Peyer's patch (tissue), 4 donors: ENCODE data around the gene TMEM163. TPM values are rescaled to one million over a fixed set of nuclear protein-coding genes. Genes with fewer than 3 reads are reported as not detected.

Source experiments
- DNase-seq, 3 donors: peaks; one replicate each; pipeline ENCODE4 v3.0.0-alpha.2; 2017 to 2019
- H3K27ac ChIP-seq, 4 donors: fragments of 200-600 bp; sonication (generic); one replicate each; pipeline ENCODE4 v1.5.1; 2016 to 2019
- H3K27me3 ChIP-seq, 2 donors: fragments of 200-600 bp; sonication (generic); one replicate each; pipeline ENCODE4 v1.5.1; 2019
- H3K36me3 ChIP-seq, 3 donors: fragments of 200-600 bp; sonication (generic); one replicate each; pipeline ENCODE4 v1.5.1; 2016 to 2019
- H3K4me1 ChIP-seq, 4 donors: fragments of 200-600 bp; sonication (generic); one replicate each; pipeline ENCODE4 v1.5.1; 2016 to 2019
- H3K4me3 ChIP-seq, 4 donors: fragments of 200-600 bp; sonication (generic); 1 replicate in 3 of 4; 2 replicates in 1 of 4; pipeline ENCODE4 v1.5.1; 2016 to 2019; ENCODE audit warnings: mild to moderate bottlenecking in 1 of 4
- H3K9me3 ChIP-seq, 4 donors: fragments of 200-600 bp; sonication (generic); one replicate each; pipeline ENCODE4 v1.5.1; 2016 to 2019; ENCODE audit warnings: mild to moderate bottlenecking in 1 of 4
- POLR2A ChIP-seq, 2 donors: fragments of 450-650 bp; IDR thresholded peaks; one replicate each; pipeline ENCODE4 v1.5.1; 2017; ENCODE audit warnings: antibody characterized with exemption in 2 of 2, mild to moderate bottlenecking in 2 of 2, moderate library complexity in 2 of 2
- total RNA-seq, 4 donors: library from RNA; depleted of rRNA; stranded (reverse); fragments of >200 nt; gene quantifications; one replicate each; pipeline ENCODE4 v1.1.0, GENCODE V29; 2016
- TF ChIP-seq, protein P1 (sequence below), 6 experiments: fragments of 450-650 bp in 4 of 6; fragments of 200-600 bp in 2 of 6; sonication (generic) in 1 of 6; IDR thresholded peaks; one replicate each; pipeline ENCODE4 v1.5.1; 2017 to 2019; ENCODE audit warnings: antibody characterized with exemption in 6 of 6, mild to moderate bottlenecking in 3 of 6, moderate library complexity in 1 of 6

TMEM163 gene
- total RNA-seq, 4 donors from 2014 or later, result 1.7 TPM; not detected in 3

DNA sequence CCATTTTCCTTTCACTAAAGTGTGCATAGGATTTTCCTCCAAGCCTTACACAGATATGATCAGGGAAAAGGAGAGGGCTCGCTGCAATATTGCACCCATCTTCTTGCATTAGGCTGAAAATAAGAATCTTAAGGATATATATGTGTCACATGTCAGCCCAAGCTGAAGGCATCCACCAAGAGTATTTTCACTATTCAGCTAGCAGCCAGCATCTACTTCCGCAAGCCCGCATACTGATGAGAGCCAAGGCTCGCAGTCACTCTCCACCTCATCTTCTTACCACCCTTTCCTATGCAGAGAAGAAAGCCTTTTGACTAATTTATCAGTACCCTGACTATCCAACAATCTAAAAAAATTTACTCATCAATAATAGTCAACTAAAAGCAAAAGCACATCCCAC, 6.1 kb downstream of the TMEM163 start:
- Histone ChIP-seq H3K27ac (no peak overlapping the region), H3K9me3 (no peaks in the 10 kb centered on the region), H3K27me3 (peaks cover 0 to 12% of the 10 kb centered on the region in 2 donors), H3K4me1 (peaks cover 0 to 3% (median under 1%) of the 10 kb centered on the region in 4 donors), H3K36me3 (no peaks in the 10 kb centered on the region), H3K4me3 (no peak overlapping the region)
- no peak for TF ChIP-seq POLR2A (IDR thresholded peaks at IDR 0.05)
- TF ChIP-seq, protein P1, sequence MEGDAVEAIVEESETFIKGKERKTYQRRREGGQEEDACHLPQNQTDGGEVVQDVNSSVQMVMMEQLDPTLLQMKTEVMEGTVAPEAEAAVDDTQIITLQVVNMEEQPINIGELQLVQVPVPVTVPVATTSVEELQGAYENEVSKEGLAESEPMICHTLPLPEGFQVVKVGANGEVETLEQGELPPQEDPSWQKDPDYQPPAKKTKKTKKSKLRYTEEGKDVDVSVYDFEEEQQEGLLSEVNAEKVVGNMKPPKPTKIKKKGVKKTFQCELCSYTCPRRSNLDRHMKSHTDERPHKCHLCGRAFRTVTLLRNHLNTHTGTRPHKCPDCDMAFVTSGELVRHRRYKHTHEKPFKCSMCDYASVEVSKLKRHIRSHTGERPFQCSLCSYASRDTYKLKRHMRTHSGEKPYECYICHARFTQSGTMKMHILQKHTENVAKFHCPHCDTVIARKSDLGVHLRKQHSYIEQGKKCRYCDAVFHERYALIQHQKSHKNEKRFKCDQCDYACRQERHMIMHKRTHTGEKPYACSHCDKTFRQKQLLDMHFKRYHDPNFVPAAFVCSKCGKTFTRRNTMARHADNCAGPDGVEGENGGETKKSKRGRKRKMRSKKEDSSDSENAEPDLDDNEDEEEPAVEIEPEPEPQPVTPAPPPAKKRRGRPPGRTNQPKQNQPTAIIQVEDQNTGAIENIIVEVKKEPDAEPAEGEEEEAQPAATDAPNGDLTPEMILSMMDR (IDR thresholded peaks at IDR 0.05), result no peak
- DNase-seq, result no peak

DNA sequence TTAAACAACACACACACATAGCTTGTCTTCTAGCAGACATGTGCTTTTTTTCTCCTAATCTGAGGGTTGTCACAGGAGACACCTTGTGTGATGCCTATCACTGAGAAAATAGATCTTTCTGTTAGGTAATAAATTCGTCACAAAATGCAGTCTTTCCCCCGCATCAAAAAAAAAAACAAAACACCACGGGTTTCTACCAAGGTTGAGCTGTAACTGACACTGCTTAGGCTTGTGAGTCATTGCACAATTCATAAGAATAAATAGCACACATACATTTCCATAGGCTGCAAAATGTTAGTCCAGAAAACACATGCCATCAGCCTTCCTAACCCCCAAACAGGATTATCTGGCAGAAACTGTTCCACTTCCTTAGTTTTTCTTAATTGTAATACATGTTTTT, 6.5 kb downstream of the TMEM163 start:
- TF ChIP-seq, protein P1 (IDR thresholded peaks at IDR 0.05), result no peak
- TF ChIP-seq POLR2A (IDR thresholded peaks at IDR 0.05), result no peak
- Histone ChIP-seq H3K27me3 (peaks cover 0 to 9% of the 10 kb centered on the region in 2 donors), H3K4me3 (no peak overlapping the region), H3K36me3 (no peaks in the 10 kb centered on the region), H3K27ac (no peak overlapping the region), H3K9me3 (no peaks in the 10 kb centered on the region), H3K4me1 (no peaks in the 10 kb centered on the region)
- no peak for DNase-seq

DNA sequence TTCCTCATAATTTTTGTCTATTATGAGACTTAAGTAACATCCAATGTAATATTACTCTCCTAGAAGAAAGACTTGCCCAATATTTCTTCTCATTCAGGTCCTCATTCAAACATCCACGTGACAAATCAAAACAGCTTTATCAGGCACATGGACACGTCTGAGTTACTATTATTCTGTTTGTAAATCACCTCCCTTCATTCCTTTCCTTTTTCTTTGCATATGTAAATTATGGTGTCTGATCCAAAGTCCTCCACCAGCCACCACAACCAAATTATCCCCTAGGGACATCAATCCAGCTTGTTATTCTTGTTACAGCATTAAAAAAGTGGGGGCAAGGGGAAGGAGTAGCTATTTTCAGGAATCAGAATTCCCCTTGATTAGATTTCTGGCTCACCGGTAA, 7.1 kb downstream of the TMEM163 start:
- no peak overlapping the region for H3K4me3 ChIP-seq
- no peak for DNase-seq
- H3K27ac ChIP-seq, result no peak overlapping the region
- TF ChIP-seq POLR2A (IDR thresholded peaks at IDR 0.05), result no peak
- TF ChIP-seq, protein P1 (IDR thresholded peaks at IDR 0.05), result no peak
- peaks cover 0 to 4% (median 0%) of the 10 kb centered on the region in 4 donors for H3K4me1 ChIP-seq
- H3K9me3 ChIP-seq, result no peaks in the 10 kb centered on the region
- H3K27me3 ChIP-seq, result peaks cover 0 to 9% of the 10 kb centered on the region in 2 donors
- no peaks in the 10 kb centered on the region for H3K36me3 ChIP-seq

DNA sequence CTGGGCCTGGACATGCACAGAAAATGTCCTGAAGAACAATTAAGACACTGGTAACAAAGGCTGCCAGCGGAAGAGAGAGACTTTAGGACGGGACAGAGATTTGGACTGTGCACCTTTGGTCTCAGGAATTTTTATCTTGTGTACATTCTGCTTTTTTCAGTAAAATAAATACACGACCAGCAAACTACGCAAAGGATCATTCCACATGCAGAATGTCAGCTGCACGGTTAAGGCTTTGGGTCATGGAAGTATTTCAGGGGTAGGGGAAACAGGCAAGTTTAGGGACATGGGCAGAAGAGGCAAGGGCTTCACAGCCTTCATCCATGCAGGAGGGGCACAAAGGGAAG, 11.5 kb downstream of the TMEM163 start:
- TF ChIP-seq POLR2A (IDR thresholded peaks at IDR 0.05), result no peak
- TF ChIP-seq, protein P1 (IDR thresholded peaks at IDR 0.05), result no peak
- DNase-seq, result no peak
- Histone ChIP-seq H3K9me3 (no peaks in the 10 kb centered on the region), H3K36me3 (no peaks in the 10 kb centered on the region), H3K27me3 (no peaks in the 10 kb centered on the region), H3K27ac (no peak overlapping the region), H3K4me3 (no peak overlapping the region), H3K4me1 (peaks cover 0 to 7% (median 0%) of the 10 kb centered on the region in 4 donors)

DNA sequence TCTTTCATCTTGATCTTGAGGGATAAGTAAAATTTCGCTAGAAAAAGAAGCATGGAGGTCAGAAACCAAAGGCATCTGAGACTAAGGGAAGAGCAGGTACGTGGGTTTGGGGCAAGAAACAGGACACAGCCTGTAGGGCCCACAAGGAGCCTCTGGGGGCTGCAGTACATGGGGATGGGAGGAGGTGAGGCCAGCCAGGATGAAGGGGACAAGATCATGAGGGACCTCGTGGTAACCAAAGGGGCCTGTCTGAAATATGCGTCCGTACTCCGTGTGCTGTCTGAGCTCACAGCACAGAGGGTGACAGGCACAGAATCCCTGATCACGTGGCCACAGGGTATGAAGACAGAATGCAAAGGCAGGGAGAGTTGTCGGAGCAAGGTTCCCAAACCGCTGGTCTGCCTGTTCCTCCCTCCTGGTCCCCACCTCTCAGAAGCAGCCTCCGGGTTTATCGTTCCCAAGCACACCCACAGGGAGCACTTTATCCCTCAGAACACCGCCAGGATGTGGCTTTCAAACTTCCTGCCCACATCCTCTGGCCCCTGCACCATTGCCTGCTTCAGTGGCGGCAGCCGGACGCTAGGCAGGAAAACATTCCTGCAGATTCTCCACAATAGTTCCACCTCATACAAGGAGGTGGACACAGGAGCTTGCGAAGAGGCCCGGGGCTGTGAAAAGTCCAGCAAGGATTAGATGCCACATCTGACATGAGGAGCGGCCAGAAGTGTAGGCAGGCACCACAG, 12.0 kb downstream of the TMEM163 start:
- Histone ChIP-seq H3K9me3 (no peaks in the 10 kb centered on the region), H3K27ac (no peak overlapping the region), H3K4me1 (peaks cover 0 to 7% (median 0%) of the 10 kb centered on the region in 4 donors), H3K4me3 (no peak overlapping the region), H3K36me3 (no peaks in the 10 kb centered on the region), H3K27me3 (no peaks in the 10 kb centered on the region)
- DNase-seq, result no peak
- TF ChIP-seq, protein P1 (IDR thresholded peaks at IDR 0.05), result no peak
- no peak for TF ChIP-seq POLR2A (IDR thresholded peaks at IDR 0.05)
